ENCODE data around the gene CELA1.
"Not testable (repeated sequence)": the region's sequence is repeated elsewhere in the genome, so short reads cannot be mapped to it uniquely, and the experiment has no call there.

The CELA1 gene

DNA sequence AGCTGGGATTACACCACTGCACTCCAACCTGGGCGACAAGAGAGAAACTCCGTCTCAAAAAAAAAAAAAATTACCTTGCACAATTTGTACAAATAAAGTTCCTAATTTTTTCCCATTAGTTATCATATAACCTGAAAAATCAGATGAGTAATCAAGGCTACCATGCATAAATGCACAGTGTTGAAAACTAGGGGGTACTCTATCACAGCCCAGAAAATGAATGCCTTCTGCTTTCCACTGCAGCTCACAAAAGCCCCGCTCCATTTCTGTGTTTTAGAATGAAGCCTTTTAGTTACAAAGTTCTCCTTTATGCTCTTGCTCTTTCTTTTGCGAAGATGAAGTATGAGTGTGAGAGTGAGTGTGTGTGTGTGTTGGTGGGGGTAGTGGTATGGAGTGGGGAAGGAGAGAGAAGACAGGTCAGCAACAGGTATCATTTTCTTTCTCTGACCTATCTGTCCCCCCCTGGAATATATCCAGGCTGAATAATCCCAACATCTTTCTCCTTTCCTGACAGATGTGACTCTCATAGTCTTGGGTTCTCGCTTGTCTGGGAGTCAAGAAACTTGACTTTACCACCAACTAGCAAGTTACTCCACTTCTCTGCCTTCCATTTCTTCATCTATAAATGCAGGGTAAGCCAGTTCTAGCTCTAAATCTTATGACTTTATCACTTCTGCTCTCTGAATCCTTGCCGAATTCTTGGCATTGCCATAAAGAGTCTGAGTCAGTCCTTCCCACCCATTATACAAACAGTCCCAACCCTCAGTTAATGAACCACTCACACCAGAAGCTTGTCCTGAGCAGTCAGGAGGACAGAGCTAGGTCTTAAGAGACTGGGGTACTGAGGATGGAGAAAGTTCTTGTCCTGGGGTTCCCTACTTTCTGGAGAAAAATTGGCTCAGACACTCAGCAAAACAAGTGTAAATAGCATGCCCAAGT lies 38.6 kb downstream of the CELA1 start:
- peak in 1 of 2 donors; percentile 55 for DNase-seq

DNA sequence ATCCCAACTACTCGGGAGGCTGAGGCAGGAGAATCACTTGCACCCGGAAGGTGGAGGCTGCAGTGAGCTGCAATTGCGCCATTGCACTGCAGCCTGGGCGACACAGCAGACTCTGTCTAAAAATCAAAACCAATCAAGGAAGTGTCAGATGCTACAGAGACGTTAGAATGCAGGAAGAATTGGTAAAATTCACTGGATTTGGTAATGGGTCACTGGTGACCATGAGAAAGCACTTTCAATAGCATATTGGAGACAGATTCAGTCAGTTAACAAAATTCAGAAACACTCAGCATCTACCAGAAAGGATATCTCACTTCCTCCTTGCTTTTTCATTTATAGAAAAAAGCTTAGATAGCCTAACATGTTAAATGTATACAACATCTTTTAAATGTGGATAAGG lies 40.0 kb downstream of the CELA1 start:
- DNase-seq = peak; percentile 71 to 75

DNA sequence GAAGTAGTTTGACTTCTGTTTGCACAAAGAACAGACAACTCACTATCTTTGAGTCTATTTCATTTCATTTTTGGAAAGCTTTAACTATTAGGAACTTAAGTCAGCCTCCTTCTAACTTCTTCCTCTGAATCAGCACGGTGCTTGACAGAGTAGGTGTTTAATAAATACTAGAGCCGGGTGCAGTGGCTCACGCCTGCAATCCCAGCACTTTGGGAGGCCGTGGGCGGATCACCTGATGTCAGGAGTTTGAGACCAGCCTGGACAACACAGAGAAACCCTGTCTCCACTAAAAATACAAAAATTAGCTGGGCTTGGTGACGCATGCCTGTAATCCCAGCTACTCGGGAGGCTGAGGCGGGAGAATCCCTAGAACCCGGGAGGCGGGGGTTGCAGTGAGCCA lies 45.7 kb downstream of the CELA1 start:
- not testable (repeated sequence) for DNase-seq

DNA sequence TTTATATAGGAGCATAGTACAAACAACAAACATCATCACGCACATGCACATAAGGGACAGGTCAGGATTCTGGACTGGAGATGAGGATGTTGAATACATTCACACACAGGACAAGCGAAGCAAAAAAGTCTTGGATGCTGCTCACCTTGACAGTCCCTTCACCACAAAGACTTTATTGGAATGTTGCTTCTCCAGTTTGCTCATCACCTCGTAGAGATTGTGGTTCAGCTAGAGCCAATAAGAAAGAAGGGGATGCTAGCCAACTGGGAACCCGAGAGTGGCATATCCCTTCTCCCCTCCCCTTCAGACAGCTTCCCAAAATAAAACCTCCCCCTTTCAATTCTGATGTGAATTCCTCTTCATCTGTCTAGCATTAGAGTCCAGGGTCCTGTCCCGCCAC lies 50.8 kb downstream of the CELA1 start:
- no peak for DNase-seq

DNA sequence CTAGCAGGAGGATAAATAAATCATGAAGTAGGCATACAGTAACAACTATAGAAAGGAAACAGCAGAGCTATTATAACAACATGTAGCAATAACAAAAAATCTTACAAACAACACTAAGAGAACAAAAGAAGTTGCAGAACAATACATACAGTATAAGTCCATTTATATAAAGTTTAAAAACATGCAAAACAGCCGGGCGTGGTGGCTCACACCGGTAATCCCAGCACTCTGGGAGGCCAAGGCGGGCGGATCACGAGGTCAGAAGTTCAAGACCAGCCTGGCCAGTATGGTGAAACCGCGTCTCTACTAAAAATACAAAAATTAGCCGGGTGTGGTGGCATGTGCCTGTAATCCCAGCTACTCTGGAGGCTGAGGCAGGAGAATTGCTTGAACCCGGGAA lies 52.4 kb downstream of the CELA1 start:
- not testable (repeated sequence) for DNase-seq

DNA sequence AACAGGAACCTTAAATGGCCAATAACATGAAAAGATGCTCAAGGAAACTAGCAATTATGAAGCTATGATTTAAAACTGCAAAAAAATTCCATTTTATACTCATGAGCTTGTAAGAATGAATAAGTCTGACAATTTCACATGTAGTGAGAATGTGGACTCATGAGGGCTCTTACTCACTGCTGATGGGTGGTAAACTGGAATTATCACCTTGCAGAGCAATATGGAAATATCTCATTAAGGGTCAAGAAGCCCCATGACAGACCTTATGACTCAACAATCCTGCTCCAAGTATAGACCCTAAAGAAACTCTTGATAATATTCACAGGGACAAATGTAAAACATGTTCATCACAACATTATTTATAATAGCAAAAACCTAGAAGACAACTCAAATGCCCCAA lies 52.8 kb downstream of the CELA1 start:
- DNase-seq = no peak

DNA sequence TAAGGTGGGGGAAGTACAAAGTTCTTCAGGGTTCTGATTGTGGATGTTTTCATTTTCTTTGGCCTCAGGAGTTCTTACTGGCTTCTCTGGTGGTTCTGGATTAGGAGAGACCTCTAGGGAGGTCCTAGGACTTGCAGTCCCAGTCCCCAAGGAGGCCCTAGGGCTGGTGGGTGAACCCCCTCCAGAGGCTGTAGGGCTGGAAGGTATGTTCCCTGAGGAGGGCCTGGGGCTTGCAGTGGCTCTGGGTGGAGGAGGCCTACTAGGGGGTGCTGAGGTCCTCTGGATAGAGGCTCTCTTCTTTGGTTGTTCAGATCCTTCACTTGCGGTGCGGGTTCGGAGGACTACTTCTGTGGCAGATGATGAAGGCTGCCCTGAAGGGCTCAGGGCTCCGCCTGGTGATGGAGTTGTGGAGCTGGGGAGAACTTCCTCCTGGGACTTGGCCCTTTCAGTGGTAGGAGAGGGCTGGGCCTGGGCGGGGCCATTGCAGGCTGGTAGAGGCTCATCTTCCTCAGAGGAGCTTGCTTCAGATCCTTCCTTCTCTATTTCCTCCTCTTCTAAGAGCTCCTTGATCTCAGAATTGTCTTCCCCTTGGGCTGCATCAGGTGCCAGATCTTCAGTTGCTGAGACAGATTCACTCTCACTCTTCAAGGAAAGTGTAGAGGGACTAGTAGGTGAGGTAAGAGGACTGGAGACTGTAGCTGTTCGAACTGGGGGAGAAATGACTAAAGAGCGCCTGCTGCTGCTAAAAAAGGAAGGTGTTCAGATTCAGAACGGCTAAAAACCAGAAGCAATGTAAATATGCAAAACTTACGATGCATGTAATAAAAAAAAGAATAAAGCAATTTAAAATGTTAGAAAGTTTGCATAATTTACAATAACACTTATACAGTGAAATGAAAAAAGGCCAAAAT lies 54.6 kb downstream of the CELA1 start:
- DNase-seq = peak; percentile 73 to 78

DNA sequence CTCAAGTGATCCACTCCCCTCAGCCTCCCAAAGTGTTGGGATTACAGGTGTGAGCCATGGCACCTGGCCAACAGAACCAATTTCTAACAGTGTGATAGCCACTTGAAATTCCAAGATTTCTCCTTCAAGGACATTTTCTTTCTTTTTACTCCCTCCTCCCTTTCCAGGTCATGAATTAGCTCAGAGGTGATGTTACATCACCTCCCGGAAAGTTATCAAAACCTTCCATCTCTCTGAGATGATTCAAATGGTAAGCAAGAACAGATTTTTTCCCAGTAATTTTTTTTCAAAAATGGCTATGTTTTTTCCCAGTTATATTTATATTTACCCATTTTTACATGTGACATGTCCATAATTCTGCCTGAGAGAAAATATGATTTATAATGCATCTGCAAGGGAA lies 60.6 kb downstream of the CELA1 start:
- no peak for DNase-seq

DNA sequence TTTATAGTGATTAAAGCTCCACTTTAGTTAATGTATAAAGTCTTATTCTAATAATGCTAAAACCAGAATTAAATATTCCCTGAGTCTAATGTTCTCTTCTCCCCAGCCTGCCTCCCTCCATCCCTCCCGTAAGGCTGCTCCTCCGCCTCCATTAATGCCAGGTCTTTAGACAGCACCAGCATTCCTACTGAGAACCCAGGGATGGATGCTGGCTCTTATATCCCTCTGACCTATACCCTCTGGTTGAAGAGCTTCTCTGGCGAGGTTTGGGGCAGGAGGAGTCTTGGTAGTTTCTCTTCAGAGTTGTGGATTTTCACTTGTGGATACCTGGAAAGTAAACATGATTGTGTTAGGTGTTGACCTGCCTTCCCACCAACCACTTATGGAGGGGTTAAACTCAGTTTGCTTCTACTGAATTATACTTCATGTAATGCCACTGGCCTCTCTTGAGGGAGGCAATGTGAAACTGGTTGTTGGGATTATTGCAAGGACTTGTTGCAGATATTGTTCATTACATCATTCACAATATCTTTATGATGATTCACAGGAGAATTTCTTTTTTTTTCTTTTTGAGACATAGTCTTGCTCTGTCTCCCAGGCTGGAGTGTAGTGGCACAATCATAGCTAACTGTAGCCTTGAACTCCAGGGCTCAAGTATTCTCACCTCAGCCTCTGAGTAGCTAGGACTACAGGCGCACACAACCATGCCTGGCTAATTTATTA lies 65.1 kb downstream of the CELA1 start:
- DNase-seq = no peak
